ENCODE results near the gene POLR2A. TPM values are rescaled to one million over a fixed set of nuclear protein-coding genes. Genes with fewer than 3 reads are reported as not detected.

The POLR2A gene
- total RNA-seq, 2 donors from 2014 or later, result 129 to 189 TPM

DNA sequence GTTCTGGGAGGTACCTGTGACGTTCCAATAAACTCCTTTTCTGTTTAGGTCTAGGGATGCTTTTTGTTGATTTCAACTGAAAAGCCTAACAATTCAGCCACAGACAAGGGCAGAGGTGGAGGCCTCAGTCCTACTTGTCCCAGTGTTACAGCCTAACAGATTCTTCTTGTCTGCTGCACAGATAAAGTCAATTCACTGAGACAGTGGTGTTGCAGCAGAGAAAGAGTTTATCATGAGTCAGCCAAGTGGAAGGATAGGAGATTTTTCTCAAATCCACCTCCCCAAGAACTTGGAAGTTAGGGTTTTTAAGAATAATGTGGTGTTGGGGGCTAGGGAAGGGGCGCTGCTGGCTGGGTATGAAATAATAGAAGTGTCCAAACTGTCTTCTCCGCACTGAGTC, 53.9 kb downstream of the POLR2A start:
- peaks cover 11% of the 10 kb centered on the region for H3K9me3 ChIP-seq (ENCODE audit: control insufficient read depth, low read length)
- TF ChIP-seq, protein P1, sequence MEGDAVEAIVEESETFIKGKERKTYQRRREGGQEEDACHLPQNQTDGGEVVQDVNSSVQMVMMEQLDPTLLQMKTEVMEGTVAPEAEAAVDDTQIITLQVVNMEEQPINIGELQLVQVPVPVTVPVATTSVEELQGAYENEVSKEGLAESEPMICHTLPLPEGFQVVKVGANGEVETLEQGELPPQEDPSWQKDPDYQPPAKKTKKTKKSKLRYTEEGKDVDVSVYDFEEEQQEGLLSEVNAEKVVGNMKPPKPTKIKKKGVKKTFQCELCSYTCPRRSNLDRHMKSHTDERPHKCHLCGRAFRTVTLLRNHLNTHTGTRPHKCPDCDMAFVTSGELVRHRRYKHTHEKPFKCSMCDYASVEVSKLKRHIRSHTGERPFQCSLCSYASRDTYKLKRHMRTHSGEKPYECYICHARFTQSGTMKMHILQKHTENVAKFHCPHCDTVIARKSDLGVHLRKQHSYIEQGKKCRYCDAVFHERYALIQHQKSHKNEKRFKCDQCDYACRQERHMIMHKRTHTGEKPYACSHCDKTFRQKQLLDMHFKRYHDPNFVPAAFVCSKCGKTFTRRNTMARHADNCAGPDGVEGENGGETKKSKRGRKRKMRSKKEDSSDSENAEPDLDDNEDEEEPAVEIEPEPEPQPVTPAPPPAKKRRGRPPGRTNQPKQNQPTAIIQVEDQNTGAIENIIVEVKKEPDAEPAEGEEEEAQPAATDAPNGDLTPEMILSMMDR (conservative IDR thresholded peaks at IDR 0.05), result no peak
- no peaks in the 10 kb centered on the region for H3K4me1 ChIP-seq (ENCODE audit: control insufficient read depth, insufficient read depth, low read length)
- 70 to 90% methylated on average over 3 of the region's 3 CpGs for WGBS, 2 experiments (ENCODE audit: insufficient coverage in 1 of 2, insufficient read length in 1 of 2)
- no peak overlapping the region for H3K9ac ChIP-seq (ENCODE audit: extremely low read depth, low read length, poor library complexity, severe bottlenecking)
- no peaks in the 10 kb centered on the region for H3K4me1 Mint-ChIP-seq
- no peaks in the 10 kb centered on the region for H3K36me3 Mint-ChIP-seq (ENCODE audit: low read depth)
- no peak overlapping the region for H3K27ac ChIP-seq (ENCODE audit: low read depth, low read length)
- peaks cover 15% of the 10 kb centered on the region for H3K27me3 Mint-ChIP-seq (ENCODE audit: insufficient read depth)
- H3K4me3 Mint-ChIP-seq, result no peak overlapping the region
- H3K27ac Mint-ChIP-seq, result no peak overlapping the region
- H3K27me3 ChIP-seq (ENCODE audit: control insufficient read depth, insufficient read depth, low read length, poor library complexity, severe bottlenecking), result peaks cover 5% of the 10 kb centered on the region
- no peaks in the 10 kb centered on the region for H3K36me3 ChIP-seq (ENCODE audit: control insufficient read depth, insufficient read depth, low read length)
- peaks cover 21% of the 10 kb centered on the region for H3K9me3 Mint-ChIP-seq
- H3K4me3 ChIP-seq (ENCODE audit: low read length), result no peak overlapping the region
- DNase-seq, result no peak

DNA sequence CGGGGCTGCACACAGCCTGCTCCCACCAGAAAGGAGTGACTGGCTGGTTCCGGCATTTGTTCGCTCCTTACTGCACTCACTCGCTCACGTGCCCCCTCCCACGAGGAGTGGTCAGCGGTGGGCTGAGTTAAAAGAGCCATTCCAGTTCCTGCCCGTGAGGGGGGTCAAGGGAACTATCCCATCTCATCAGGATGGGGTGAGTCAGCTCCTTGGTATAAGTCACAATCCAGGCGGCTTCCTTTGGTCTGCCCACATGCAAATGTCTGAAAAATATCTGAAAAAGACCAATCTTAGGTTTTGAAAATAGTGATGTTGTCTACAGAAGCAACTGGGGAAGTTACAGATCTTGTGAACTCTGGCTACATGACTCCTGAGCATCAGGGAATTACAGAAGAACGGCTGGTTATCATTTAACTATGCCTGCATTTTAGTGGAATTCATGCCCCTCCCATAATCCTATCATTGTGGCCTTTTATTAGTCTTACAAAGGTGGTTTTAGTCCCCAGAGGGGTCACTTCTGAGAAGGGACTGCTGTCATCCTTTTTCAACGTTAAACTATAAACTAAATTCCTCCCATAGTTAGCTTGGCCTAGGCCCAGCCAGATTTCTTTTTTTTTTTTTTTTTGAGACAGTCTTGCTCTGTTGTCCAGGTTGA, 54.9 kb downstream of the POLR2A start:
- H3K27me3 ChIP-seq (ENCODE audit: control insufficient read depth, insufficient read depth, low read length, poor library complexity, severe bottlenecking), result peaks cover 12% of the 10 kb centered on the region
- peaks cover 11% of the 10 kb centered on the region for H3K9me3 ChIP-seq (ENCODE audit: control insufficient read depth, low read length)
- H3K27ac Mint-ChIP-seq, result no peak overlapping the region
- TF ChIP-seq, protein P1 (conservative IDR thresholded peaks at IDR 0.05), result no peak
- H3K9me3 Mint-ChIP-seq, result peaks cover 21% of the 10 kb centered on the region
- H3K4me3 ChIP-seq (ENCODE audit: low read length), result no peak overlapping the region
- no peaks in the 10 kb centered on the region for H3K4me1 Mint-ChIP-seq
- H3K4me1 ChIP-seq (ENCODE audit: control insufficient read depth, insufficient read depth, low read length), result no peaks in the 10 kb centered on the region
- no peak for DNase-seq
- H3K36me3 Mint-ChIP-seq (ENCODE audit: low read depth), result no peaks in the 10 kb centered on the region
- H3K9ac ChIP-seq (ENCODE audit: extremely low read depth, low read length, poor library complexity, severe bottlenecking), result no peak overlapping the region
- H3K36me3 ChIP-seq (ENCODE audit: control insufficient read depth, insufficient read depth, low read length), result no peaks in the 10 kb centered on the region
- H3K4me3 Mint-ChIP-seq, result no peak overlapping the region
- no peak overlapping the region for H3K27ac ChIP-seq (ENCODE audit: low read depth, low read length)
- H3K27me3 Mint-ChIP-seq (ENCODE audit: insufficient read depth), result peaks cover 24% of the 10 kb centered on the region
- WGBS, 2 experiments (ENCODE audit: insufficient coverage in 1 of 2, insufficient read length in 1 of 2), result 64 to 82% methylated on average over 7 to 11 of the region's 11 CpGs

GRCh38 chr17:7541074-7541621, 57.0 kb downstream of the POLR2A start:
- no peak for DNase-seq
- H3K4me3 Mint-ChIP-seq, result no peak overlapping the region
- H3K4me3 ChIP-seq (ENCODE audit: low read length), result no peak overlapping the region
- 96 to 100% methylated on average over 6 to 9 of the region's 9 CpGs for WGBS, 2 experiments (ENCODE audit: insufficient coverage in 1 of 2, insufficient read length in 1 of 2)
- peaks cover 12% of the 10 kb centered on the region for H3K27me3 ChIP-seq (ENCODE audit: control insufficient read depth, insufficient read depth, low read length, poor library complexity, severe bottlenecking)
- H3K4me1 ChIP-seq (ENCODE audit: control insufficient read depth, insufficient read depth, low read length), result no peaks in the 10 kb centered on the region
- peaks cover 20% of the 10 kb centered on the region for H3K27me3 Mint-ChIP-seq (ENCODE audit: insufficient read depth)
- H3K27ac ChIP-seq (ENCODE audit: low read depth, low read length), result no peak overlapping the region
- H3K36me3 Mint-ChIP-seq (ENCODE audit: low read depth), result no peaks in the 10 kb centered on the region
- H3K9ac ChIP-seq (ENCODE audit: extremely low read depth, low read length, poor library complexity, severe bottlenecking), result no peak overlapping the region
- H3K27ac Mint-ChIP-seq, result no peak overlapping the region
- H3K4me1 Mint-ChIP-seq, result no peaks in the 10 kb centered on the region
- TF ChIP-seq, protein P1 (conservative IDR thresholded peaks at IDR 0.05), result no peak
- no peaks in the 10 kb centered on the region for H3K36me3 ChIP-seq (ENCODE audit: control insufficient read depth, insufficient read depth, low read length)
- peaks cover 21% of the 10 kb centered on the region for H3K9me3 Mint-ChIP-seq
- H3K9me3 ChIP-seq (ENCODE audit: control insufficient read depth, low read length), result peaks cover 11% of the 10 kb centered on the region

Measured in endodermal cell (in vitro differentiated cells).